Activated CD4-positive, alpha-beta T cell treated with anti-CD3 and anti-CD28 coated beads for 48 hours (primary cell): ENCODE results near the gene SURF1.
"Not testable (repeated sequence)": the region's sequence is repeated elsewhere in the genome, so short reads cannot be mapped to it uniquely, and the experiment has no call there.

Experiments
- DNase-seq: peaks from one replicate; pipeline ENCODE4 v3.0.0-alpha.2; 2020

SURF1 gene

DNA sequence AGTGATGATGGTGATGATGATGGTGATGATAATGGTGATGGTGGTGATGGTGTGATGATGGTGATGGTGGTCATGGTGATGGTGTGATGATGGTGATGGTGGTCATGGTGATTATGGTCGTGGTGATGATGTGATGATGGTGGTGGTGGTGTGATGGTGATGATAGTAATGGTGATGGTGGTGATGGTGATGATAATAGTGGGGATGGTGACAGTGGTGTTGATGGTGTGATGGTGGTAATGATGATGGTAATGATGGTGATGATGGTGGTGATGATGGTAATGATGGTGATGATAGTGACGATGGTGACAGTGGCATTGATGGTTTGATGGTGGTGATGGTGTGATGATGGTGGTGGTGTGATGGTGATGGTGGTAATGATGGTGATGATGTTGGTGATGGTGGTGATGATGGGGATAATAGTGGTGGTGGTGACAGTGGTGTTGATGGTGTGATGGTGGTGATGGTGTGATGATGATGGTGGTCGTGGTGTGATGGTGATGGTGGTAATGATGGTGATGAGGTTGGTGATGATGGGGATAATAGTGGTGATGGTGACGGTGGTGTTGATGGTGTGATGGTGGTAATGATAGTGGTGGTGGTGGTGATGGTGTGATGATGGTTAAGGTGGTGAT lies 26.3 kb upstream of the SURF1 start:
- no peak for DNase-seq

DNA sequence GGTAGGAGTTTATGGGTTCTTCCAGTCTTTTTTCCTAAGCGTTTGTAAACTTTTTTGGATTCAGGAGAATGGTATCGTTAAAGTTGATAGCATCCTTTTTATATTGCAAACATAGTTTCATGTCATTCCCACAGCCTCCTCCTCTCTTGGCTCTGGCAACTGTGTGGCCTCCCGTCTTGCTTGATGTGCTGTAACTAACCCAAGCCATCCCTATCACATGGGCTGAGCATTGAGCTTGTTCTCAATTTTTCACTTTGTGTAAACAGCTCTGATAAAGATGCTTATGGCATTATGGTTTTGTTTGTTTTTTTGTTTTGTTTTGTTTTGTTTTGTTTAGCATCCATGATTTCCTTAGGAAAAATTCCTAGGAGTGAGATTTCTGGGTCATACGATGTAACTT lies 24.4 kb upstream of the SURF1 start:
- DNase-seq, result no peak

DNA sequence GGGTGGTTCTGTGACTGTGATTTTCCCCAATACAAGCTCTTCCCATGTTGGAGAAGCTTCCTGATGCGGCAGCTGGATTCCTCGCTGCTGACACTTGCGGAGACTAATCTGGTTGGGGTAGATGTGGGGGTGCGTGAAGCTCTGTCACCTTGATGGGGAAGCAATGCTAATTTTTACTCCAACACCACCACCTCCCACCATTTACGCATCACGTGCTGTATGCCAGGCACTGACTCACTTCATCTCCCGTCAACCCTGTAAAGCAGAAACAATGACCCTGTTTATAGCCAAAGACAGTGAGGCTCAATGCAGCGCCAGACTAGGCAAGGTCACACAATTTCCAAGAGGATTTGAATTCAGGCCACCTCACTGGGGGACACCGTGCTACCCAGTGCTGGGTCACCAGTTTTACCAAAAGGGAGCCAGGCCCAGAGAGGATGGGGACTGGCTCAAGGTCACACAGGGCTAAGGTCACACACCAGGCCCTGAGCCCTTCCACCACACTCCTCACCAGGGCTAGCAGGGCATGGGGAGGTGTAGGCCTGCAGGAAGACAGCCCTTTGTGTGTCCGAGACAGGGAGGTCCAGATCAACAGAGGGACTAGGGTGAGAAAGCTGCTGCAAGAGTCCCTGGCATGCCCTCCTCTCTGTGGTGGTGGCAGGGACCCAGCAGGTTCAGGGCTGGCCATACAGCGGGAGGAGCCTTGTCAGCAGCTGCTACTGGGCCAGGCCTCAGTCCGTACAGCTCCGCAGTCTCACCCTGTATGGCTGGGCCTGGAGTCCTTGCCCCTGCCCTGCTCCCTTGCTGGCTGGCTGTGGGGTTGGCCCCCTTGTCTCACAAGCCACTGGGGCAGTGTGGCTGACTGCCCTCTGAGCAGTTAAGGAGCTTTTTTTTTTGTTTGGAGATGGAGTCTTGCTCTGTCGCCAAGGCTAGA lies 23.1 kb upstream of the SURF1 start:
- DNase-seq, result no peak

DNA sequence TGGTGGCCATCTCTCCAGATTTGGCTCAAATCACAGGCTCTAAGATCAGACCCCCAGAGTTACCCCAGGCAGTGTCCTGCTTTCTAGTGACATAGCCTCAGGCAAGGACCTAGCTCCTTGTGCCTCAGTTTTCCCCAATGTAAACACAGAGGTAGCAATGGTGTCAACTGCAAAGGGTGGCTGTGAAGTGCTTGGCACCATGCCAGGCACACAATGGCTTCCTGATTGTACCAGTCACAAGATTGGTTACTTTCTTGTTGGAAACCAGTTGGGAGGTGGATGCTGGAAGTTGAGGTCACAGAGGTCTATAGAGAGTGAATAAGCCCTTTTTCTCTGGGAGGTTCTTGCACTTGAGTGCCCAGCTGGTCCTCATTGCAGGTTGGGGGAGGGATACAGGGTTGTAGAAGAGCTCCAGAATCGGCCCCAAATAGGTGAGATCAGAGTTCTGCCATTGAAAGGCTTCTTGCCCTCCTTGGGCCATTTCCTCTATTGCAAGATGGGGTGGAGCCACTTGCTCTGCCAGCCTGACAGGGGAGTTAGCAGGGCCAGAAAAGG lies 22.2 kb upstream of the SURF1 start:
- no peak for DNase-seq

DNA sequence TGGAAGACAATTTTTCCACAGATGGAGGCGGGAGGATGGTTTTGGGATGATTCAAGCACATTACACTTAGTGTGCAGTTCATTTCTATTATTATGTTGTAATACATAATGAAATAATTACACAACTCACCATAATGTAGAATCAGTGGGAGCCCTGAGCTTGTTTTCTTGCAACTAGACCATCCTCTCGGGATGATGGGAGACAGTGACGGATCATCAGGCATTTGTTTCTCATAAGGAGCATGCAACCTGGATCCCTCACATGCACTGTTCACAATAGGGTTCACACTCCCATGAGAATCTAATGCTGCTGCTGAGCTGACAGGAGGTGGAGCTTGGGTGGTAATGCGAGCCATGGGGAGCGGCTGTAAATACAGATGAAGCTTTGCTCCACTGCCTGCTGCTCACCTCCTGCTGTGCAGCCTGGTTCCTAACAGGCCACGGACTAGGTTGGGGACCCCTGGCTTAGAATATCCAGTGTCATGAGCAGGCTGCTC lies 21.5 kb upstream of the SURF1 start:
- DNase-seq, result no peak

DNA sequence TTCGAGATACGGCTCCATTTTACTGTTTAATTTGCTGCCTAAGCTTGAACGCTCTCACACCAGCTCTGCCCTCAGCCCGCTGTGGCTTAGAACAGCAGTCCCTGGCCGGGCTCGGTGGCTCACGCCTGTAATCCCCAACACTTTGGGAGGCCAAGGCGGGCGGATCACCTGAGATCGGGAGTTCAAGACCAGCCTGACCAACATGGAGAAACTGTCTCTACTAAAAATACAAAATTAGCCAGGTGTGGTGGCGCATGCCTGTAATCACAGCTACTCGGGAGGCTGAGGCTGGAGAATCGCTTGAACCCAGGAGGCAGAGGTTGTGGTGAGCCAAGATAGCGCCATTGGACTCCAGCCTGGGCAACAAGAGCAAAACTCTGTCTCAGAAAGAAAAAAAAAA lies 21.0 kb upstream of the SURF1 start:
- DNase-seq, result not testable (repeated sequence)

DNA sequence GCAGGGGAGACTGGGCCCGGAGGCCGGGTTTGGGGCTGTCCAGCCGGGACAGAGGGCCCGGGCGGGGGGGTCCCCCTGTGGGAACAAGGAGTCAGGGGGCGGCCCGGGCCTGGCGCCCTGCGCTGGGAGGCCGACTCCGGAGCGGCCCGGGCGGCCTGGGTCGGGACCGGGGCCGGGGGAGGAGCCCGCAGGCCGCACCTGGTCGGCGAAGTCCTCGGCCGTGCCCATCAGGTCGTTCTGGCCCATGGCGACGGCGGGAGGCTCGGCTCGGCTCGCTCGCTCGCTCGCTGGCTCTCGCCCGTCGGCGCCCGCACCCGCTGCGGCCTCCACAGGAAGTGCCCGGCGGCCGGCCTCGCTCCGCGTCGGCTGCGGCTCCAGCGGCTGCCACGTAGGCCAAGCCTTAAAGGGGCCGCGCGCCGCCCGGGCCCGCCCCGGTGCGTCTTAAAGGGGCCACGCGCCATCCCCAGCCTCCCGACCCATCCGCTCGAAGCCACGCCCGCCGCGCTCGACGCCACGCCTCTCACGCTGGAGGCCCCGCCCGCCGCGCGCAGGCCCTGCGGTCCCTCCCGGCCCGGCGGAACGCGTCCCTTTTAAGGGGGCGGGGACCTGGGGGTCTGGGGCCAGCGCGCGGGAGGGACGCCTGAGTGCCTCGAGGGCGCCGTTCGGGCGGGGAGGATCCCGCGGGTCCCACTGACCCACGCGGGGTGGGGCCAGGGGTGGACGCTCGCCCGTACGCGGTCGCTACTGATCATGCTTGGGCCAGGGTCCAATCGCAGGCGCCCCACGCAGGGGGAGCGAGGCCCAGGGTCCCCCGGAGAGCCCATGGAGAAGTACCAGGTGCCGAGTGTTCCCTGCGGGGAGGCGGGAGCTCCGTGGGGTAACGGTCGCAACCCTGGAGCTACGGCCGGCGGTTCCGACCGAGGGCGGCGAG lies 19.7 kb upstream of the SURF1 start, which contains the start of the genes STKLD1 and SURF4:
STKLD1 (plus strand) TSS at position 643 of the 931 bp plus-strand sequence; CDS start at position 751, 108 bp downstream.
SURF4 (minus strand) TSS at position 337 of the 931 bp plus-strand sequence; CDS start at position 246, 91 bp downstream.
- DNase-seq, result peak; percentile 97

DNA sequence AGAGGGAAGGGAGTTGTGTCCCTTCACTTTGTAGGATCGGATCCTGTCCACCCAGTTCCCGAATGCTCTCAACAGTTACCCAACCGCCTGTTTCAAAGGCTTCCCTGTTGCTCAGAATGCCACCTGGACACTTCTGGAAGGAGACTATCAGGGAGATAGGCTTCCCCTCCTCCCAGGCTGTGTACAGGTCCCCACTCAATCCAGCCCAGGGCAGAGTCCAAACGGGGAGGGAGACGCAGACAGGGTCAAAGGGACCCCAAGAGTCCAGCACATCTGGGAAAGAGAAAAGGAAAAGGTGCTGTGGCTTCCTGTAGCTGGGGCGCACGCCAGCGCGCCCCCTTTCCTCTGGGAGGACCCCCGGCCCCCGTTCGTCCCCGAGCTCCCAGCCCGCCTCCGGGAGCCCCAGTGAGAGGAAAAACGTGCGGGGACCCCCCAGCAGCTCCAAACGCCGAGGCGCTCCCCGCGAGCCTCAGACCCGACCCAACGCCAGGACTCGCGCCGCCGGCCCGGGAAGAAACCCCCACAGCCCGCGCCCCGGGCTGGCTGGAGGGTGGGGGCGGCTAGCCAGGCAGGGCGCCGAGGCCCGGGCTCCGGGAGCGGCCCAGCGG lies 18.9 kb upstream of the SURF1 start:
- DNase-seq, result no peak

DNA sequence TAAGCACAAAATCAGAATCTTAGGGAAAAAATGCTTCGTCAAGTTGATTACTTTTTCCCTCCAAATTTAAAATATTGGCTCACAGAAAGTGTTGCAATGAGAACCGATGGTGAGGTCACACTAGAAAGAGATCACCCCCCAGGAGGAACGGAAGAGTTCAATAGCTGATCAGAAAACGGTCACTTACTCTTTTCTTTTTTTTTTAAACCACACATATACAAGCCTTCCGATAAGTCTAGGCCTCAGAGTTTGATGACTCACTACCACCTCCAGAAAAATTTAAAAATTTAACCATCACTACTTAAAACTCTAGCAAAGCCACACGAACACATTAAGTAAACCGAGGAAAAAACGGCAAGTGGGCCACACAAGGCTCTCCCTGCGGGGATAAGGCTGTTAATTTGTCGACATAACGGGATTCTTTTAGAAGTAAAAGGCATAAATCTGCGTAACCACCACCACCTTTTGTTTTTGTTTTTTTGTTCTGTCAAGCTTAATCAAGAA lies 18.4 kb upstream of the SURF1 start:
- no peak for DNase-seq

DNA sequence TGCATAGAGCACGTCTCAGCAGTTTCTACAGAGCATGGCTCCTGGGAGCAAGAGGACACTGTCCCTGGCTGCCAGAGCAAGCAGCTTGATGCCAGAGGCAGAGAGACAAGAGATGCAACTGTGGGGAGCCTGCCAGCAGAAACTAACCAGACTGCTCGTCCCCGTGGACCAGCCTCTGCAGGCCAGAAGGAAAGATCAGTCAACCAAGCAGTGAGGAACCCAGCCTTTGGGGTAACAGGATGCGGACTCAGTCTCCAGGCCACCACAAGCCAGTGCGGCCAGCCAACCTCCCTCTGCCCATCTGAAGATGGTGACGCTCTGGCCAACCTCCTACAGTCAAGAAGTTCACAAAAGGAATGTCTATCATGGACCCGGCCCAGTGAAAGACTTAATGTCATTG lies 15.9 kb upstream of the SURF1 start:
- DNase-seq, result no peak

DNA sequence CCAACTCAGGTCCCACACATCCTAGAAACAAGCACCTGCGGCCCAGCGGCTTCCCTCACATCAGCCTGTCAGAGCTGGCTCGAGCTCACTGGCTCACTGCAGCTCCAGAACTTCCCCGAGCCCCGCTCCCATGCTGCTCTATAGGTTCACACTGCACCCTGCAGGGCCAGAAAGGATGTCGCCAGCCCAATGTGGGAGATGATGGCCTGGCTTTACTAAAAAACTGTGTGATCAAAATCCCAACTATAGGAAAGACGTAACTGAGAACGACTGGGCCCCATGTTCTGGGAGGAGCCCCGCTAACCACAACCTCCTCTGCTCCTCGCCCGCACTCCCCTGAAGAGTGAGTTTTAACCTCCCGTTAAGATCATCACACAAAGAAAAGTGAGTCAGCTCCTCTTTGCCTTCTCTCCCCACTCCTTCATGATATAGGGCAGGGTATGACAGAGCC lies 15.0 kb upstream of the SURF1 start:
- peak; percentile 88 for DNase-seq

DNA sequence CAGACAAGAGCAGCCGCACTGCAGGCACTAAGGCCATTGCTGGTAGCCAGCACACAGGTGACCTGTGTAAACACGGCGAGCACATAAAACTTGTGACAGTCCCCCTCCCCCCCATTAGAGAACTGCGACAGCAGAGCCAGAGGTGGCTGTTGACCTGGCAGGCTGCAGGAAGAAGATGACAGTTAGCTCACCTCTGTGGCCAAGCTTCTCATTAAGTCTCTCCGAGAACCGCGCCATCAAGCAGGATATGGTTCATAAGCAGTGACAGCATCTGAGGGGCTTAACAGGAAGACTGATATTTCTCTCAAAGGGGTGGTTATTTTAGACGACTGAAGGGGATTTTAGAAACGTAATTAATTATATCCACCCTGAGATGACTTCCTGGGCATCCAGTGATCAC lies 14.4 kb upstream of the SURF1 start:
- peak; percentile 46 for DNase-seq

DNA sequence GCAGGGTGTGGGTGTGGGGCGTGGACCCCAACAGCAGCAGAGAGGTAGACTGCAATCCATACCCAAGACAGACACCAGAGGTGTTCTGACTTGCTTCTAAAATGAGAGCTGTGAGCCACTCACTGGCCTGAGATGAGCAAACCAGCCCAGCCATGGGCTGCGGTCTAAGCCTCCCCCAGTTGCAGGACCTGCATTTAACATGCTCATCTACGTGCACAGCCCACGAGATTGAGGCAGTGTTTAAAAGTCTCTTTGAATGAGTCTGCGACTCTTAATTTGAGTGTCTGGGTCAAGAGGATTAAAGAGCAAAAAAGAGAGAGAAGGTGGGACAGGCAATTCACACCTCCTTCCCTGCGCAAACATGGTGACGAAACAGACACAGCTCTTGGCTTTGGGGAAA lies 13.6 kb upstream of the SURF1 start:
- peak; percentile 34 for DNase-seq

DNA sequence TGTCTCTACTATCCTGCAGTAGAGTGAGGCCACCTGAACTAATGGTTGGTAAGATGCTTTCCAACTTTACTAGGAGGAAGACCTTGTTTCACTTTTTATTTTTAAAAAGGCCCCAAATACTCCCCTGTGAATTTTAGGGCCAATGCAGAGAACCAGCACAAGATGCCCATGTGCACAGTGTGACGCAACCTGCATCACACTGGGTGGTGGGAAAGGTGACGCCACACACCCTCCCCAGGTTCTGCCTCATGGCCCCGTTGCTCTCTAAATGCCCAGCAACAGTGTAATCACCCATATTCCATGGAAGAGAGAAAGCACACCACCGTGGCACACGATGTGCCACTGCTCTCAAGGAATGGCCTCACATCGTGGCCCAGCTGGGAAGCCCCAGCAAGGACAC lies 13.1 kb upstream of the SURF1 start:
- DNase-seq, result no peak

DNA sequence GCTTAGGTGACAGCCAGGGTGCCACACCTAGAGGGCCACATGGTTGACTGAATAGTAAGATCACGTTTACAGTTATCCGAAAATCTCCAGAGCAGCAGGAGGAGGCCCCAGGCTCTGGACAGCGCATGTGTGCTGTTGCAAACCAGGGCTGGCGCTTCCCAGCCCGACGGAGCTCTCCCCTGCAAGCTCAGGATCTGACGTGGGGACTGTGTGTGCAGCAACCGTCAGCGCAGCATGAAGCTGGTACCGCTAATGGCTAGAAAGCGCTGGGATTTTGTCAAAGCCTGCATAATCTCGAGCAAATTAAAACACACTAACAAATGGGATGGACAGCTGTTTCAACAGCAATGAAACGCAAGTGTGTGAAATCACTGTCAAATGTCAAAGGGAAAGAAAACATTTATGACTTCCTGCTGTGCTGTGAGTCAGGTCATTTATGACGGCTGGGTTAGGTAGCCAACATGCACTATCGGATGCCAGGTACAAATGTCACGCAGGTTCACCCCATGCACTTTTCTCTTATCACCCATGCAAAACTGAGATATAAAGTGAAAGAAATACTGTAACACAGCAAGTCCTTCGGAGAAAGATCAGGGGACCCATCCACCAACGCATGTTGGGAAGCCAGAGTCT lies 12.1 kb upstream of the SURF1 start:
- no peak for DNase-seq

DNA sequence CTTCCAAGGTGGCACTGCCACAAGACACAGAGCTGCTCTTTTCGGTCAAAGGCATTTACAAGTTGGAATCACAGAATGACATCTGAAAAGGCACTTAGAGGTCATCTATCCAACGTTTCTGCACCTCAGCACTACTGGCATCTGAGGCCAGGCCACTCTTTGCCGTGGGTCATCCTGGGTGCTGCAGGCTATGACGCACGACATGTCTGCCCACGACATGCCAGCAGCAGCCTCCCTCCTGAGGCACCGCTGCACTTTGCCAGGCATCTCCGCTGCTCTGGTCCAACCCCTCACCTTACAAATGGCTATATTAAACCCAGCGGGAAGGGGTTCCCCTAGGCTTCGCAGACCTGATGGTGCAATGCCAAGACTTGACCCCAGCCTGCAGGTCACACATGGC lies 11.5 kb upstream of the SURF1 start:
- DNase-seq, result no peak

DNA sequence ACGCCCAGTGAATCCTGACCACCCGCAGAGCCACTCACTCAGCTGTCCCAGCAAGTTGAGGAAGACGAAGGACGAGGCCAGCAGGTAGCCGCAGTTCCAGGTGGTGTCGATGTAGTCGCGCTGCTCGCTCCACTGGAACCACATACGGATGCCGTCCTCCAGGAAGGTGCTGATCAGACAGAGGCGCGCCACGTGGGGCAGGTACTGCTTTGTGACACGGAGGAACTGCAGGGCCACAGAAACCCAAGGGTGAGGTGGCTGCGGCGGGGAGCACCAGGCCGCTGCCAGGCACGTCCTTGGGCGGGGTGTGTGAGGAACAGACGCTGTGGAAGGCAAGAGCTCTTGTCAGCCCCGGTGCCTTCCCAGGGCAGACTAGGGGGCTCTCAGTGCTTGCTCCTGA lies 10.9 kb upstream of the SURF1 start:
- DNase-seq, result no peak

DNA sequence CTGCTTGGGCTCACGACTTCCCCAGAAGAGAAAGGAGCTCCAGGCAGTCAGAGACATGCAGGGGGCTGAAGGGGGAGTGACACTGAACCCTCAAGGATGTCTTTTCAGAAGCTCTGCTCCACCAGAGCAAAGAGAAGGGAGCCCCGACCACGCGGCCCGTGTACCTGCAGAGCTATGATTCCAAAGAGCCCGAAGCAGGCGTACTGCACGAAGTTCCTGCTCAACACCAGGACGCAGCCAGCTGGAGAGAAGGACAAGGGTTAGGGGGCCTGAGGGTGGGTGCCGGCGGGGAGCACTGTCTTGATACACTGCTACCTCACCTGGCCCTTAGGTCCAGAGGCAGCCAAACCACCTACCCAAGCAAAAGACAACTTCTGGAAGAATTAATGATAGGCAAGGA lies 10.1 kb upstream of the SURF1 start:
- DNase-seq, result no peak

DNA sequence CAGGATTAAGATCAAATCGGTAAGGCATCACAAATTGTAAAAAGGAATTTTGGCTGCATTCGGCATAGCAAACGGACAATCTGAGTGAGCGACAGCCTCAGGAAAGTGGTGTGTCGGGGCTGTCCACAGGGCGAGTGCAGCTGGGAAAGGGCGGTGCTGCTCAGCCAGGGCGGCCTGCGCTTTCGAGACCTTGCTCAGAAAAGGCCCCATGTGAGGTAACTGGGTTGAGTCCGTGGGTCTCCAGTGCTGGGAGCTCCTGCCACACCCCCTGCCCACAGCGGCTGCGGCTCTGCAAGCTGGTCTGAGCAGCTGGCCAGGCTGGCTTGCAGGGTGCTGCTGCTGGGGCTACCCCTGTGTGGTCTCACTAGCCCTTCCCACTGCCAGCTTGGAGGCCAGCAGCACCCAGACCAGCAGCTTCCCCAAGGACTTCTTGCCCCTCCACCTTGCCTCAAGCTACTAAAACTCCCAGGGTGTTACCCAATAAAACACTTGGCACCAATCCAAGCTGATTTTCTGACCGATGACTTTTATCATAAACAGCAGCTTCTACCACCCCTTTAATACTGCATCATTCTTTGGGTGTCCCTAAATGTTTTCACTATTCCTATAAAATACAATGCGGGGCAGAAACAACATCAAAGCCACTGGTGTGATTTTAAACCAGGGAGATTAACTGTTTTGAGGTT lies 6.2 kb upstream of the SURF1 start:
- no peak for DNase-seq

DNA sequence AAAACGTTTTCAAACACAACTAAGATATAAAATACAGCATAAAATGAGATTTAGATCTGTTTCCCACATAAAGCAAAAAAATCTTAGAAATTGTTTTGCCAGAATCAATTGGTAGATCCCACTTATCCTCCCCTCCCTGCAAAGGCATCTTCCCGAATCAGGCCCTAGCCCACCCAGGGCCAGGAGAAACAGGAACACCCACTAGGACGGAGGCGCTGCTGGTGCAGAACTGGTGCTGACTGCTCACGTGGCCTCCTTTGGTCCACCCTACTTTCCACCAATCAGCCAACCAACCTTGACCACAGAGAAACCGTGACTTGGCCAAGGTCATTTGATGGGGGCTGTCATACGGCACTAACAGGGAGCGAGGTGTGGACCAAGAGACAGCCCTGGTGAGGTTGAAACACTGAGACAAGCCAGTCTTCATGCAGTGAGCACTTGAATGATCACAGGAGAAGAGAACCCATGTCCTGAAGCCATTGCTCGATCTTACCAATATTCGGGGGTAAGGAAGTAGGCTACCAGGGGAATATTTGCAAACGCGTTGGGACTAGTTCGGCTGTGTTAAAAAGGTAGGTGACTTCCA lies 5.3 kb upstream of the SURF1 start:
- DNase-seq, result no peak
